ENCODE results near the gene PLCH1. TPM values are rescaled to one million over a fixed set of nuclear protein-coding genes. Genes with fewer than 3 reads are reported as not detected.

Gene PLCH1
- total RNA-seq, 1 experiment from 2014 or later: 3.8 TPM

DNA sequence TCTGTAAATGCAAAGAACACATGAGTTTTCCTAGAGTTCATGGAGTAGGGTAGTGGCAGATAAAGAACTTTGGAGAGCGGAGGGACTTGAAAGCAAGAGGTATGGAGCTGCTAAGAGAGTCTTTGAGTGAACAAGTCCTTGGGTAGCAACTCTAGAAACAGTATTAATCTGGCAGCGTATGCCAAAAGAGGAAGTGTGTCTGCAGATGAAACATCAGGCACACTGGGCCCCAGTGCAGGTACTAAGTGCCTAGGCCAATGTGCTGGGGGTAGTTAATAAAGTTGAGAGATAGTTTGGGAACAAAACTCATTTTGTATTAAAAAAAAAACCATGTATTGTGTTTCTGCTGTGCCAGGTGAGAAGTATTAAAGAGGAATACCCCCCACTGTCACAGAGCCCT is 228.4 kb downstream of the PLCH1 start:
- H3K79me2 ChIP-seq (ENCODE audit: insufficient read depth, low read length): no peaks in the 10 kb centered on the region
- H4K20me1 ChIP-seq (ENCODE audit: insufficient read depth): no peaks in the 10 kb centered on the region
- H3K4me3 ChIP-seq (replicated peaks in 1 of 2; ENCODE audit: low read depth in 1 of 2, low read length in 2 of 2): no peak overlapping the region
- POLR2A ChIA-PET: no interaction called here
- no peaks in the 10 kb centered on the region for H3K36me3 ChIP-seq (ENCODE audit: control insufficient read depth in 1 of 2, insufficient read depth in 2 of 2, low read length in 2 of 2)
- H3K9me2 ChIP-seq (ENCODE audit: insufficient read depth): no peaks in the 10 kb centered on the region
- no peak overlapping the region for H3K4me2 ChIP-seq (ENCODE audit: low read length)
- no peak overlapping the region for H3K27ac ChIP-seq (ENCODE audit: low read depth, low read length)
- DNase-seq (ENCODE audit: low read depth, low spot score): no peak
- RAD21 ChIA-PET (ENCODE audit: low non-redundant PET in 1 of 2, low total read pairs in 2 of 2, uncharacterized antibody in 2 of 2, unreplicated experiment in 2 of 2): no interaction called here
- no peak overlapping the region for H2AFZ ChIP-seq (ENCODE audit: low read depth, low read length, poor library complexity, severe bottlenecking)
- no peak overlapping the region for H3K9ac ChIP-seq (ENCODE audit: low read length)
- intact Hi-C loops (cut with micrococcal nuclease): no loop called here
- H3K4me1 ChIP-seq (ENCODE audit: control insufficient read depth in 1 of 2, insufficient read depth in 2 of 2, low read length in 2 of 2): no peaks in the 10 kb centered on the region
- no peak for ATAC-seq
- H3K9me3 ChIP-seq (ENCODE audit: control insufficient read depth in 1 of 2, insufficient read depth in 1 of 2, low read depth in 1 of 2, low read length in 2 of 2): no peaks in the 10 kb centered on the region
- H3K27me3 ChIP-seq (ENCODE audit: insufficient read depth, low read length): no peaks in the 10 kb centered on the region
- no TSS peak for BruUV-seq (replicated peaks)
- no peak for TF ChIP-seq EZH2 (IDR thresholded peaks at IDR 0.05)
- no peak for TF ChIP-seq SIN3A (IDR thresholded peaks at IDR 0.05; ENCODE audit: low read depth)
- no peak for TF ChIP-seq ZNF274 (IDR thresholded peaks at IDR 0.05; ENCODE audit: low read depth, low read length)
- no peak for TF ChIP-seq CEBPB (IDR thresholded peaks at IDR 0.05; ENCODE audit: low read depth)
- TF ChIP-seq, protein P1, sequence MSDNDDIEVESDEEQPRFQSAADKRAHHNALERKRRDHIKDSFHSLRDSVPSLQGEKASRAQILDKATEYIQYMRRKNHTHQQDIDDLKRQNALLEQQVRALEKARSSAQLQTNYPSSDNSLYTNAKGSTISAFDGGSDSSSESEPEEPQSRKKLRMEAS (IDR thresholded peaks at IDR 0.05): no peak
- TF ChIP-seq ZFX (IDR thresholded peaks at IDR 0.05): no peak
- TF ChIP-seq, protein P2, sequence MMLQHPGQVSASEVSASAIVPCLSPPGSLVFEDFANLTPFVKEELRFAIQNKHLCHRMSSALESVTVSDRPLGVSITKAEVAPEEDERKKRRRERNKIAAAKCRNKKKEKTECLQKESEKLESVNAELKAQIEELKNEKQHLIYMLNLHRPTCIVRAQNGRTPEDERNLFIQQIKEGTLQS (IDR thresholded peaks at IDR 0.05): no peak
- no peak for TF ChIP-seq EGR1 (IDR thresholded peaks at IDR 0.05; ENCODE audit: low read depth)
- TF ChIP-seq, protein P3, sequence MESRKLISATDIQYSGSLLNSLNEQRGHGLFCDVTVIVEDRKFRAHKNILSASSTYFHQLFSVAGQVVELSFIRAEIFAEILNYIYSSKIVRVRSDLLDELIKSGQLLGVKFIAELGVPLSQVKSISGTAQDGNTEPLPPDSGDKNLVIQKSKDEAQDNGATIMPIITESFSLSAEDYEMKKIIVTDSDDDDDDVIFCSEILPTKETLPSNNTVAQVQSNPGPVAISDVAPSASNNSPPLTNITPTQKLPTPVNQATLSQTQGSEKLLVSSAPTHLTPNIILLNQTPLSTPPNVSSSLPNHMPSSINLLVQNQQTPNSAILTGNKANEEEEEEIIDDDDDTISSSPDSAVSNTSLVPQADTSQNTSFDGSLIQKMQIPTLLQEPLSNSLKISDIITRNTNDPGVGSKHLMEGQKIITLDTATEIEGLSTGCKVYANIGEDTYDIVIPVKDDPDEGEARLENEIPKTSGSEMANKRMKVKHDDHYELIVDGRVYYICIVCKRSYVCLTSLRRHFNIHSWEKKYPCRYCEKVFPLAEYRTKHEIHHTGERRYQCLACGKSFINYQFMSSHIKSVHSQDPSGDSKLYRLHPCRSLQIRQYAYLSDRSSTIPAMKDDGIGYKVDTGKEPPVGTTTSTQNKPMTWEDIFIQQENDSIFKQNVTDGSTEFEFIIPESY (IDR thresholded peaks at IDR 0.05; ENCODE audit: extremely low read depth, insufficient replicate concordance, low read length): no peak
- TF ChIP-seq SRF (IDR thresholded peaks at IDR 0.05; ENCODE audit: low read depth): no peak
- no peak for TF ChIP-seq ELF1 (IDR thresholded peaks at IDR 0.05; ENCODE audit: borderline replicate concordance, low read depth)
- TF ChIP-seq TCF7L2 (IDR thresholded peaks at IDR 0.05; ENCODE audit: borderline replicate concordance, extremely low read depth, insufficient read depth, insufficient read length): no peak
- TF ChIP-seq RAD21 (IDR thresholded peaks at IDR 0.05; ENCODE audit: low read depth): no peak
- CTCF ChIA-PET: no interaction called here
